Measurements from ENCODE around the gene CHMP1B. TPM values are rescaled to one million over a fixed set of nuclear protein-coding genes. Genes with fewer than 3 reads are reported as not detected.
A peak's percentile ranks its signal among the peaks of the same experiment; 100 is the strongest.

Gene CHMP1B
- total RNA-seq, 1 donor from 2014 or later: 140 TPM

GRCh38 chr18:11818486-11819203, 32.6 kb upstream of the CHMP1B start:
- TF ChIP-seq, protein P1, sequence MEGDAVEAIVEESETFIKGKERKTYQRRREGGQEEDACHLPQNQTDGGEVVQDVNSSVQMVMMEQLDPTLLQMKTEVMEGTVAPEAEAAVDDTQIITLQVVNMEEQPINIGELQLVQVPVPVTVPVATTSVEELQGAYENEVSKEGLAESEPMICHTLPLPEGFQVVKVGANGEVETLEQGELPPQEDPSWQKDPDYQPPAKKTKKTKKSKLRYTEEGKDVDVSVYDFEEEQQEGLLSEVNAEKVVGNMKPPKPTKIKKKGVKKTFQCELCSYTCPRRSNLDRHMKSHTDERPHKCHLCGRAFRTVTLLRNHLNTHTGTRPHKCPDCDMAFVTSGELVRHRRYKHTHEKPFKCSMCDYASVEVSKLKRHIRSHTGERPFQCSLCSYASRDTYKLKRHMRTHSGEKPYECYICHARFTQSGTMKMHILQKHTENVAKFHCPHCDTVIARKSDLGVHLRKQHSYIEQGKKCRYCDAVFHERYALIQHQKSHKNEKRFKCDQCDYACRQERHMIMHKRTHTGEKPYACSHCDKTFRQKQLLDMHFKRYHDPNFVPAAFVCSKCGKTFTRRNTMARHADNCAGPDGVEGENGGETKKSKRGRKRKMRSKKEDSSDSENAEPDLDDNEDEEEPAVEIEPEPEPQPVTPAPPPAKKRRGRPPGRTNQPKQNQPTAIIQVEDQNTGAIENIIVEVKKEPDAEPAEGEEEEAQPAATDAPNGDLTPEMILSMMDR (IDR thresholded peaks at IDR 0.05; ENCODE audit: insufficient read depth, low read length, severe bottlenecking): no peak
- H3K4me3 ChIP-seq (ENCODE audit: low read depth, low read length): no peak overlapping the region
- H3K27me3 ChIP-seq (ENCODE audit: control insufficient read depth, insufficient read depth, low read length): no peaks in the 10 kb centered on the region
- DNase-seq (ENCODE audit: low read depth) (no peak), FAIRE-seq (no peak)
- no peaks in the 10 kb centered on the region for H3K36me3 ChIP-seq (ENCODE audit: control insufficient read depth, insufficient read depth, low read length)

DNA sequence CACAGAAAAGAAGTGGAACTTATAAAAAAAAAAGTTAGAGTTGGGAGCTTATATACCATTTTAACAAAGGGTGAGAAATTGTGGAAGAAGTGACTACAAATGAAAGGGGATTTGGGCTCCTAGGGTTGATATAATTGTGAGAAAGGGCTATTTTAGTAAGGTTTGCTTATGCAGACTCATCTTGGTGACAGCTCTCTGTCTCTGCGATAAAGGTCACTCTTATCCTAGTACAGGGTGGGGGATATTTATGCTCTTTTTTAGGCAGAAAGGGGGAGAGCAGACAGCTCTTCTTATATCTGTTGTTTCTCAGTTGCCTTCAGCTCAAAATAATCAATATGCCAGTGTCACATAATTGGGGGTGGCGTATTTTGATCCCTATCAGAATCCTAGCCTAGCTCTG, 31.3 kb upstream of the CHMP1B start:
- FAIRE-seq: no peak
- TF ChIP-seq, protein P1 (IDR thresholded peaks at IDR 0.05; ENCODE audit: insufficient read depth, low read length, severe bottlenecking): no peak

DNA sequence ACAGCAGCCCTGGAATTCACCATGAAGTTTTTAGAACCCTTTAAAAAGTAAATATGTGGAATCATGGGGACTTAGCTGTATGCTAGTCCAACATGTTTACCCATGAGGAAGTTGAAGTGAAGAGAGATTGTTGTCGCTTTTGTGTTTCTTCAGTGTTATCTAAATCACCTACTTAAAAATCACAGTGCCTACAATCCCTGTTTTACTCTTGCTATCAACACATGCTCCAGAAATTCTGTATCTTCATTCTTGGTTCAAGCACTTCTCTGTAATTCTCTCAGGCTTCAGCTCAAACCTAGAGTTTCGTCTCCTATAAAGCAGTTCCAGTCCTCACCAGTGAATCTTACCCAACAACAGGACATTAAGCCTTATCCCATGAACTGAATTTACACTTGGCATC, 30.5 kb upstream of the CHMP1B start:
- FAIRE-seq: peak; percentile 32
- H3K36me3 ChIP-seq (ENCODE audit: control insufficient read depth, insufficient read depth, low read length): no peaks in the 10 kb centered on the region
- TF ChIP-seq, protein P1 (IDR thresholded peaks at IDR 0.05; ENCODE audit: insufficient read depth, low read length, severe bottlenecking): no peak
- no peaks in the 10 kb centered on the region for H3K27me3 ChIP-seq (ENCODE audit: control insufficient read depth, insufficient read depth, low read length)
- H3K4me3 ChIP-seq (ENCODE audit: low read depth, low read length): no peak overlapping the region
- DNase-seq (ENCODE audit: low read depth): no peak

More for the DNA sequence above, 31.3 kb upstream of the CHMP1B start:
- H3K4me3 ChIP-seq (ENCODE audit: low read depth, low read length): no peak overlapping the region
- H3K27me3 ChIP-seq (ENCODE audit: control insufficient read depth, insufficient read depth, low read length): no peaks in the 10 kb centered on the region
- H3K36me3 ChIP-seq (ENCODE audit: control insufficient read depth, insufficient read depth, low read length): no peaks in the 10 kb centered on the region
- DNase-seq (ENCODE audit: low read depth): no peak

DNA sequence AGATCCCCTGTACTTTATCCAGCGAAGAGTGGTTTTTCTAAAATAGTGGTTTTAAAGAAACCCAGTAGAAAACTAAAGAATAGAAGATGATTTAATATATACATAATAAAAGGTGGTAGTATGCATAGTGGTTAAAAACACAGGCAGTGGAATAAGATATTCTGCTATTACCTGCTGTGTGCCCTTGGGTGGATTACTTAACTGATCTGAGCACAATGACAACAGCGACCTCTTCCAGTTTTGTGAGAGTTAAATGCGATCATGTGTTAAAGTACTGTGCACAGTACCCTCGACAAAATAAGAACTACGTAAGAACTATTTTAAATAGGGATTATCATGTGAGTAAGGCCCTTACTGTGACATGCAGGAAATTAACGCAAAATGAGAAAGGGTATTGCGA, 30.0 kb upstream of the CHMP1B start:
- TF ChIP-seq, protein P1 (IDR thresholded peaks at IDR 0.05; ENCODE audit: insufficient read depth, low read length, severe bottlenecking): no peak
- DNase-seq (ENCODE audit: low read depth) (no peak), FAIRE-seq (no peak)
- no peaks in the 10 kb centered on the region for H3K27me3 ChIP-seq (ENCODE audit: control insufficient read depth, insufficient read depth, low read length)
- no peaks in the 10 kb centered on the region for H3K36me3 ChIP-seq (ENCODE audit: control insufficient read depth, insufficient read depth, low read length)
- H3K4me3 ChIP-seq (ENCODE audit: low read depth, low read length): no peak overlapping the region

- TF ChIP-seq, protein P1 (IDR thresholded peaks at IDR 0.05; ENCODE audit: insufficient read depth, low read length, severe bottlenecking): no peak
- FAIRE-seq (no peak), DNase-seq (ENCODE audit: low read depth) (no peak)
- Histone ChIP-seq H3K27me3 (ENCODE audit: control insufficient read depth, insufficient read depth, low read length) (no peaks in the 10 kb centered on the region), H3K36me3 (ENCODE audit: control insufficient read depth, insufficient read depth, low read length) (peaks cover 1% of the 10 kb centered on the region), H3K4me3 (ENCODE audit: low read depth, low read length) (no peak overlapping the region)
Observed at GRCh38 chr18:11821643-11822237, 29.5 kb upstream of the CHMP1B start.

All from bronchial epithelial cell (primary cell).